Measurements from ENCODE around the gene GRIN2C.

GRIN2C gene

GRCh38 chr17:74839990-74840852, 19.5 kb downstream of the GRIN2C start:
- DNase-seq (ENCODE audit: extremely low spot score): no peak
- CTCF ChIA-PET: interaction anchor here (0.9 to 4.9 kb wide), 8 partner anchors 13 to 183 kb away, joined by 3 to 18 read pairs (median 4); no protein-coding TSS in a partner anchor
- TF ChIP-seq, protein P1, sequence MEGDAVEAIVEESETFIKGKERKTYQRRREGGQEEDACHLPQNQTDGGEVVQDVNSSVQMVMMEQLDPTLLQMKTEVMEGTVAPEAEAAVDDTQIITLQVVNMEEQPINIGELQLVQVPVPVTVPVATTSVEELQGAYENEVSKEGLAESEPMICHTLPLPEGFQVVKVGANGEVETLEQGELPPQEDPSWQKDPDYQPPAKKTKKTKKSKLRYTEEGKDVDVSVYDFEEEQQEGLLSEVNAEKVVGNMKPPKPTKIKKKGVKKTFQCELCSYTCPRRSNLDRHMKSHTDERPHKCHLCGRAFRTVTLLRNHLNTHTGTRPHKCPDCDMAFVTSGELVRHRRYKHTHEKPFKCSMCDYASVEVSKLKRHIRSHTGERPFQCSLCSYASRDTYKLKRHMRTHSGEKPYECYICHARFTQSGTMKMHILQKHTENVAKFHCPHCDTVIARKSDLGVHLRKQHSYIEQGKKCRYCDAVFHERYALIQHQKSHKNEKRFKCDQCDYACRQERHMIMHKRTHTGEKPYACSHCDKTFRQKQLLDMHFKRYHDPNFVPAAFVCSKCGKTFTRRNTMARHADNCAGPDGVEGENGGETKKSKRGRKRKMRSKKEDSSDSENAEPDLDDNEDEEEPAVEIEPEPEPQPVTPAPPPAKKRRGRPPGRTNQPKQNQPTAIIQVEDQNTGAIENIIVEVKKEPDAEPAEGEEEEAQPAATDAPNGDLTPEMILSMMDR (IDR thresholded peaks at IDR 0.05; ENCODE audit: control extremely low read depth, extremely low read depth, low read depth, missing control alignments): no peak
- POLR2A ChIA-PET: interaction anchor here (0.6 to 1.4 kb wide), 2 partner anchors 33 to 145 kb away, joined by 4 read pairs; partner anchors contain the start of gene FDXR

DNA sequence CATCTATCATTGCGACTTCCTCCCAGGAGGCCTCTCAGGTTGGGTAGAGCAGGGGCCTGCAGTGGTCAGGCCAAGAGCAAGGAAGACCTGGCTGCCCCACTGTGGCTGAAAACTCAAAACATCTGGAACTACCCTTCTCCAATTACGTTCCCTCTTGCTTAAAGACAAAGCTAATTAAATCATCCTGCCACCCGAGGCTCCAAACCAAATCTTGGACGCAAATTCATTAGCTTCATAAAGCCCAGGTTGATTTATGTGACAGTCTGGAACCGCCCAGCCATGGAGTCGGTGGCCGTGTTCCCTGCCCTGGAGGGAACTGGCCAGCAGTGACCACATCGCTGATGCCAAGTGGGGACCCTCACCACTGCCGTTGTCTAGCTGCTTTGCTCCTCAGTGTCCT, 21.4 kb downstream of the GRIN2C start:
- DNase-seq (ENCODE audit: extremely low spot score): no peak
- ChIA-PET CTCF (interaction anchor here (0.9 to 4.9 kb wide), 7 partner anchors 9 to 181 kb away, joined by 3 to 18 read pairs (median 5); no protein-coding TSS in a partner anchor), POLR2A (no interaction called here)
- TF ChIP-seq, protein P1 (IDR thresholded peaks at IDR 0.05; ENCODE audit: control extremely low read depth, extremely low read depth, low read depth, missing control alignments): no peak

DNA sequence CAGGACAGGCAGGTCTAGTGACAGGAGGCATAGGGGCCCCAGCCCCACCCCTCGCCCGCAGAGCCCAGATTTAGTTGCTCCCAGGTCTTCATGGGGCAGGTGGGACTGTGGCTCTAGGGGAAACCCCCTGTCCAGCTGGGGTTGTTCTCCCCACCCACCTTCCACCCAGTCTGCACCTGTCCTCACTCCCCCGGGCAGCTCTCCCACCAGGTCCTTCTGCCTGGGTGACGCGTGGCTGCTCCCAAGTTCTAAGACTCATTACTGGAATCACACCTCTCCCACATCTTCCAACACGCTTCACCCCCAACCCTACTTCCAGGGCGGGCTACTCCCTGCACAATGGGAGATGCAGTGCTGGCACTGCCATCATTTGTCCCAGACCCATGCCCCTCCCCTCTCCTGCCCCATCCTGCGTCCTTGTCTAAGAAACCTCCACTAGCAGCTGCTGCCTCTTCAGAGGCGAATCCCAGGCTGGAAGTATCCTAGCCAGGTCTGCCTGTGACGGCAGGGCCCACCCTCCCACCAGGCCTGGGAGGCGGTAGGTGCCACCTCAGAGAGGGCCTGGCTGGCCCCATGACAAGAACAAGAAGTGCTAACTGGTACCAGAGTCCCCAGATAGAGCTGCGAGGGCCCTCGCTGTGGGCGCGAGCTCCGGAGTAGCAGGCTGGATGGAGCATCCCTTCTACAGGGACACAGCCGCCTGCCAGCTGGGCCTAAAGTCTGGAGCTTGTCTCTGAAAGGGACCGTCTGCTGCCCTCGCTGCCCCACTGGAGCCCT, 22.8 kb downstream of the GRIN2C start:
- no peak for DNase-seq (ENCODE audit: extremely low spot score)
- TF ChIP-seq, protein P1 (IDR thresholded peaks at IDR 0.05; ENCODE audit: control extremely low read depth, extremely low read depth, low read depth, missing control alignments): no peak
- POLR2A ChIA-PET: no interaction called here
- CTCF ChIA-PET: interaction anchor here (4.9 kb wide), 1 partner anchor 45 kb away, joined by 18 read pairs; no protein-coding TSS in a partner anchor

GRCh38 chr17:74836191-74836590, 23.5 kb downstream of the GRIN2C start:
- CTCF ChIA-PET: no interaction called here
- TF ChIP-seq, protein P1 (IDR thresholded peaks at IDR 0.05; ENCODE audit: control extremely low read depth, extremely low read depth, low read depth, missing control alignments): no peak
- POLR2A ChIA-PET: no interaction called here
- no peak for DNase-seq (ENCODE audit: extremely low spot score)

GRCh38 chr17:74833501-74834377, 25.9 kb downstream of the GRIN2C start:
- ChIA-PET CTCF (interaction anchor here (1.1 to 5.3 kb wide), 6 partner anchors 9 to 127 kb away, joined by 3 to 18 read pairs (median 8); partner anchors contain the start of gene RAB37), POLR2A (no interaction called here)
- TF ChIP-seq, protein P1 (IDR thresholded peaks at IDR 0.05; ENCODE audit: control extremely low read depth, extremely low read depth, low read depth, missing control alignments): no peak
- DNase-seq (ENCODE audit: extremely low spot score): peak; percentile 76
